ENCODE measurements around the gene SETD7.

Gene SETD7

DNA sequence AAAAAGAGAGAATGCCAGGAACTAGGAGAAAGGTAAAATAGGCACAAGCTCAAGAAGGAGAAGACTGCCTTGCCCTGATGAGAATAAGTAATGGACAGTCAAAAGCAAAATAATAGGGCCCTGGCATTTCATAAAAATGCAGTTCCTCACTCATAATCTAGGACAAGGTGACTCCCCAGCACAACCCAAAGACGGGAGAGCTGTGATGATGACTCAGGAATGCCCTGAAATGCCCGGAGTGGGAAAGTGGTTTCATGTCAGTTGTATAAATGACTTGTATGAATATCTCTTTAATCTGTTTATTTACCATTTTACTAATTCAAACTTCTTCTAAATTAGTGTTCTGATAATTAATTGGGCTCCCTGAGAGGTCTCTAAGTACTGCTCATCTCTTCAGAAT, 28.8 kb upstream of the SETD7 start:
- Mint-ChIP-seq H3K9me3 (peaks cover 7 to 9% of the 10 kb centered on the region in 2 donors), H3K4me3 (no peak overlapping the region), H3K27ac (no peak overlapping the region), H3K4me1 (no peaks in the 10 kb centered on the region), H3K27me3 (peaks cover 21% of the 10 kb centered on the region)
- no peak for ATAC-seq
- no peak for DNase-seq

DNA sequence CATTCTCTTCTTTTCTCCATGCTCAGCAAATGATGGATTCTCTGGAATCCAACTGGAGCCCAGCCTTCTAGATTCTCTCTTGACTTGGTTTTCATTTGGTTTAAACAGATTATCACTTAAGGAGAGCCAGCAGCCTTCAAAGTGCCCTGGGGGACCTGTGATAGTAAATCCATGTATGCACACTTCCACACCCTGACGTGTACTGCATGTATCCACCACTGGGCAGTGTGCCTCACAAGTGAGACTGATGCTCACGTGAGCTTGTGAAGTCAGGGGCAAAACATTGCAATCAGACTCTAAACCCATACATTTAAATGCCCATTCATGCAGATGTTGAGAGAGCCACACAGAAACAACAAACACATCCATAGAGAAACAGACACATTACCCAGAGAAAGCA, 28.0 kb upstream of the SETD7 start:
- H3K9me3 Mint-ChIP-seq, result peaks cover 4 to 6% of the 10 kb centered on the region in 2 donors
- no peak overlapping the region for H3K27ac Mint-ChIP-seq
- H3K27me3 Mint-ChIP-seq, result peaks cover 21% of the 10 kb centered on the region
- no peaks in the 10 kb centered on the region for H3K4me1 Mint-ChIP-seq
- no peak for ATAC-seq
- H3K4me3 Mint-ChIP-seq, result no peak overlapping the region
- no peak for DNase-seq

DNA sequence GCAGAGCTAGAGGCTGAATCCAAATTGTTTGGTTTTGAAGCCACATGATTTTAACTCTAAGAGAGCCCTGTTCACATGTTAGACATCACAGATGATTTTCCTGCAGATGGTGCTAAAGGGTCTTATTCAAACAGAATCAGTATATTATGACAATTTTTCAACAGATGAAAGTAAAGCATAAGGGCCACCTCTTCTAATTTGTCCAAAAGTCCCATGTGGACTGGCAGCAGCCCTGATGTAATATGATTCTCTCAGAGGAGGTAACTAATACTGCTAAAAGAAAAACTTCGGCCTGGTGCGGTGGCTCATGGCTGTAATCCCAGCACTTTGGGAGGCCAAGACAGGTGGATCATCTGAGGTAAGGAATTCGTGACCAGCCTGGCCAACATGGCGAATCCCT, 26.0 kb upstream of the SETD7 start:
- Mint-ChIP-seq H3K27ac (no peak overlapping the region), H3K9me3 (no peaks in the 10 kb centered on the region), H3K27me3 (peaks cover 21% of the 10 kb centered on the region), H3K4me1 (no peaks in the 10 kb centered on the region), H3K4me3 (no peak overlapping the region)
- ATAC-seq, result no peak
- no peak for DNase-seq

DNA sequence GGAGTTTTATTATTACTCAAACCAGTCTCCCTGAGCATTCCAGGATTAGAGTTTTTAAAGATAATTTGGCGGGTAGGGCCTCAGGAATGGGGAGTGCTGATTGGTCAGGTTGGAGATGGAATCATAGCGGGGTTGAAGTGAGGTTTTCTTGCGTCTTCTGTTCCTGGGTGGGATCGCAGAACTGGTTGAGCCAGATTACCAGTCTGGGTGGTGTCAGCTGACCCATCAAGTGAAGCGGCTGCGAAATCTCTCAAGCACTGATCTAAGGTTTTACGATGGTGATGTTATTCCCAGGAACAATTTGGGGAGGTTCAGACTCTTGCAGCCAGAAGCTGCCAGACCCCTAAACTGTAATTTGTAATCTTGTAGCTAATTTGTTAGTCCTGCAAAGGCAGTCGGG, 25.1 kb upstream of the SETD7 start:
- Mint-ChIP-seq H3K4me3 (no peak overlapping the region), H3K9me3 (no peaks in the 10 kb centered on the region), H3K27ac (no peak overlapping the region), H3K27me3 (peaks cover 14% of the 10 kb centered on the region), H3K4me1 (no peaks in the 10 kb centered on the region)
- DNase-seq (no peak), ATAC-seq (no peak)

DNA sequence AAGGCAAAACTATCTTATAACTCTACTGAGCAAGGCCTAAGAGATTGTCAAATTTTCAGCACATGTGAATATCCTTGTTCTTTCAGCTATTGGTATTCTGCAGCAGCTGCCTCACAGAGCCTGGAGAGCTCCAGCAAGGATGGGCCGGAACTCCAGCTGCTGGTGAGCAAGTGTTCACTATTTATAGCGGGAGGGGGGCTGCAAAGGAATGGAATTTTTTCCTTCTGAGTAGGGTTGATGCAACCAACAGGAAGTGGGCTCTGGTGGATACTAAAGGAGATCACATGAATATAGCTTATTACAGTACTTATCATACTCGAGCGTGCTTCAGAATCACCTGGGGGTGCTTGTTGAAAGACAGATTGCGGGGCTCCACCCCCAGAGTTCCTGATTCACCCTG, 20.2 kb upstream of the SETD7 start:
- no peak for DNase-seq
- no peak overlapping the region for H3K27ac Mint-ChIP-seq
- no peak for ATAC-seq
- H3K4me1 Mint-ChIP-seq, result no peaks in the 10 kb centered on the region
- H3K27me3 Mint-ChIP-seq, result no peaks in the 10 kb centered on the region
- no peak overlapping the region for H3K4me3 Mint-ChIP-seq
- no peaks in the 10 kb centered on the region for H3K9me3 Mint-ChIP-seq

DNA sequence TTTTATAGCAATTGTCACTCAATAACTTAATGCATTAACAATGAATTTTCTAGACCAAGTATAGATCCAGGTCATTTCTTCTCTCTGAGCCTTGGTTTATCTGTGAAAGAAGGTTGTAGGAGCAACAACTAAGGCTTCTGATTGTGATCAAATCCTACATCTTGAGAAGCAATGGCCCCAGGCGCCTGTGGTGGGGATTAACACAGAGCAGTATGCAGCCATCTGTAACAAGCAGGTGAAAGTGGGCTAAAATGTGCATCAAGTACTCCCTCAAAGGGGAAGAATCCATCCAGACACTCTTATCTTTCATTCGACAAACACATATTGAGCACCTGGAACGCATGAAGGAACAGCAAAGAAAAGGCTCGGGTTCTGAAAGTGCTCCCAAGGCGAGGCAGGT, 19.1 kb upstream of the SETD7 start:
- Mint-ChIP-seq H3K9me3 (no peaks in the 10 kb centered on the region), H3K27ac (no peak overlapping the region), H3K4me1 (no peaks in the 10 kb centered on the region), H3K4me3 (no peak overlapping the region), H3K27me3 (no peaks in the 10 kb centered on the region)
- DNase-seq (no peak), ATAC-seq (no peak)

DNA sequence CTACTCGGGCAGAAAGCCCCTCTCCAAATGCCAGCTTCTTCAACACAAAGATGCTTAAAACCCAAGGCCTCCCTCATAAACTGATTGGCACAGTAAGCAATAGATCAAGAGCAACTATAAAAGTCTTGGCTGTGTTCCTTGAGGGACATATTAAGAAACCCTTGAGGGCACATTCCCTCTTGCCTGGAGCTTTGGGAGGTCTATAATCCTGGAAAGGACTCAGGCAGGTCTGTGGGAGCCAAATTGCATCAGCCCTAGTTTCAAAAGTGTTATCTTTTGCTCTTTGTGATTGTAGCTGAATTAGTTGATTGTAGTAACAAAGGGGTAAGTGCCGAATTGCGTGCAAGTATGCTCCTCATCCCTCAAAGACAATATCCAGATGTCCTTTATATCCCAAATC, 18.6 kb upstream of the SETD7 start:
- Mint-ChIP-seq H3K27me3 (no peaks in the 10 kb centered on the region), H3K9me3 (no peaks in the 10 kb centered on the region), H3K4me3 (no peak overlapping the region), H3K27ac (no peak overlapping the region), H3K4me1 (no peaks in the 10 kb centered on the region)
- DNase-seq (no peak), ATAC-seq (no peak)

DNA sequence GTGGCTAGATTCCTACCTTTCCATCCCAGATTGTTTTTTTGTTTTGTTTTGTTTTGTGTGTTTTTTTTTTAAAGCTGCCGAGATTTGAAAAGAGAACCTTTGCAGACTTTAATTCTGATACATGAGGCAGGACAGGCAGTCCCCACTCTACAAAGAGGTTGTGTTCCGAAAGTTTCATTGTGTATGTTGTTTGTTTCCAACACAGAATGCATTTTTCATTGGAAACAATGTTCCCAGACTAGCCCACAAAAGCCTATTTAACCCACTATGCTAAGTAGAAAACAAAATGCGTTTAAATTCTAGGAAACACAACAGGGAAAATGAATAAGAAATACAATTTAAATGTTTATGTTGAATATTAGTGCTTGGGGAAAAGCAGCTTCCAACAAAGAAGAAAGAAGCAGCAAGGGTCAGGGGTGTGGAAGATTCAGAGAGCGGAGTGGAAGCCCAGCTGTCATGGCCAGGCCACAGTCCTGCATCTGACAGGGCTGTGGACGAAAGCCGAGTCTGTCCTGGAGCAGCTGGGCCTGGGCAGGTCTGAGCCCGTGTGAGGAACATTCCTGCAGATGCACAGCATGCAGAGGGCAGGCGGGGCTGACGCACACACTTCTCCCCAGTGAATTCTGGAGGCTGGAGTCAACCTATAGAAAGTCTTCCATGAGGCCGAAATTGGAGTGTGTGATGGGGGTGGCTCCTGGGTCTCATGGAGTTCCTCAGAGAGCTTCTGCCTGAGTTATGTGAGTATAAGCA, 12.4 kb upstream of the SETD7 start:
- no peak overlapping the region for H3K4me3 Mint-ChIP-seq
- H3K27ac Mint-ChIP-seq, result no peak overlapping the region
- no peak for ATAC-seq

DNA sequence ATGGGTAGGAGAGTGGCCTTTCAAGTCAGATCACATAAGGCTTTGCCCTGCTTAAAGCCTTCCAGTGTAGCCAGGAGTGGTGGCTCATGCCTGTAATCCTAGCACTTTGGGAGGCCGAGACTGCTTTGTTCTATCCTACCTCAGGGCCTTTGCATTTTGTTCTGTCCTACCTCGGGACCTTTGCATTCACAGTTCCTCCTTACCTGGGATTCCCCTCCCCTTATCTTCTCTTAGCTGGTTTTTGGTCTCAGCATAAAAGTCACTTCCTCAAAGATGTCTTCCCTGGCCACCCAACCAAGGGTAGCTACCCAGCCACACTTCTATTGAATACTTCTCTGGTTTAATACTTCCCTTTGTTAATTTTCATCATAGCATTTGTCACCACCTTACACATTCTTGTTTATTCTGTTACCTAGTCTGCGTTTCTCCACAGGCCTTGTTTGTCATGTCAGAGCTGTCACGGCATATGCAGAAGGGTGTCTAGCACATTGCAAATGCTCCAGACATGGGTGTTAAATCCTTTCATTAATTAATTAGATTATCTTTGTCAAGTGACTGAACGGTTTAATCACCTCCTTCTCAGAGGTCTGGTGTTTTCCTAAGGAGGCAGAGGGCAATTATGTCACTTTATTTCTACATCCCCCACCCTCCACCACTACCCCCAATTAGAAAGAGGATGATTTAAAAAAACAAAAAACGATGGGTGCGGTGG, 11.3 kb upstream of the SETD7 start:
- peaks cover under 1% of the 10 kb centered on the region for H3K4me1 Mint-ChIP-seq
- H3K27me3 Mint-ChIP-seq, result peaks cover 7% of the 10 kb centered on the region
- ATAC-seq, result no peak
- H3K4me3 Mint-ChIP-seq, result no peak overlapping the region
- no peaks in the 10 kb centered on the region for H3K9me3 Mint-ChIP-seq
- no peak for DNase-seq
- no peak overlapping the region for H3K27ac Mint-ChIP-seq

More for the DNA sequence above, 12.4 kb upstream of the SETD7 start:
- H3K4me1 Mint-ChIP-seq, result no peaks in the 10 kb centered on the region
- no peaks in the 10 kb centered on the region for H3K9me3 Mint-ChIP-seq
- peaks cover 7% of the 10 kb centered on the region for H3K27me3 Mint-ChIP-seq
- DNase-seq, result no peak

DNA sequence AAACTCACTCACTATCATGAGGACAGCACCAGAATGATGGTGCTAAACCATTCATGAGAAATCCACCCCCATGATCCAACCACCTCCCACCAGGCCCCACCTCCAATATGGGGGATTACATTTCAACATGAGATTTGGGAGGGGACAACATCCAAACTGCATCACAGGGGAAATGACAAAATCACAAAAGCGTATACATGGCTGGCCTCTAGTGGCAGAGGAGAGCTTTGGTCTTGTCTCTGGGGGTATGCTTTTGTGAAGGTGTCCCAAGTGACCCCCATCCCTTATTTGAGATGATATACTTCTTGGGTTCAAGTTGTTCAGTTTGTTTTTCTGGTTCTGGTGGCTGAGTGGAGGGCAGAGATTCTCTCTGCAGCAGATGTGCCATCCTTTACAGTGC, 8.5 kb upstream of the SETD7 start:
- no peak overlapping the region for H3K27ac Mint-ChIP-seq
- peaks cover 23% of the 10 kb centered on the region for H3K4me1 Mint-ChIP-seq
- no peak overlapping the region for H3K4me3 Mint-ChIP-seq
- ATAC-seq, result no peak
- DNase-seq, result no peak
- peaks cover 7% of the 10 kb centered on the region for H3K27me3 Mint-ChIP-seq
- no peaks in the 10 kb centered on the region for H3K9me3 Mint-ChIP-seq

DNA sequence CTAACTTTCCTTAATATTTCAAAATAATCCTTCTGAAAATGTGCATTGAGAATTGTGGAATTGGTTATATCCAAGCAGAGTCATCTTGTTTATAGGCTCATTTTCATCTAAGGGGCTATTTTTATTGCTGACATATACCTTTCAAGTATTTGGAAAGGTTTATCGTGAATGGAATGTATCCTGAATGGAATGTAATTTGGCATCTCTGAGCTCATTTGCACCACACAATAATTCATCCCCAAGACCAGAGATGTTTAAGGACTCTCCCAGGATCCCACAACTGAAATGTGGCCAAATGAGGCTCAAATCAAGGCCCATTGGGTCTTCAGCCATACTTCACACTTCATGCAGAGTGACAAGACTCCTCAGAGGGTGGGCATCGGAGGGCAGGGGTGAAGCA, 7.5 kb upstream of the SETD7 start:
- Mint-ChIP-seq H3K4me3 (no peak overlapping the region), H3K27me3 (peaks cover 4% of the 10 kb centered on the region), H3K27ac (no peak overlapping the region)

DNA sequence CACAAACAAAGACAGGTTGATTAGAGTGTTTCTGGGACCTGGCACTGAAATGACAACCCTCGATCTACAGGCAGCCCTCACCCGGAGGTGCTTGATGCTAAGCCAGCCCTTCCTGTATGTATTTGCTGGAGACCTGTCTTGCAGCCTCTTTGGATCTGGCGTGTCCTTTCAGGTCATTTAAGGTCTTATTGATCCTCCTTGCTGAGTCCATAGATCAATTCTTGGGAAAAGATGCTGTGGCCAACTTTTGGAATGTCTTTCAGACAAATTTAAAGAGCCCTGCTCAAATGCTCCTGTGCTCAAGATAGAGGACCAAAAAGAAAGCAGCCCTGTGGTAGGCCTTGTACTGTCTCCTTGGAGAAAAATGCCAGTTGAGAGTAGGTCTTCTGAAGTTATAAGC, 6.8 kb upstream of the SETD7 start:
- DNase-seq, result no peak
- no peak overlapping the region for H3K27ac Mint-ChIP-seq
- H3K9me3 Mint-ChIP-seq, result no peaks in the 10 kb centered on the region
- ATAC-seq, result no peak
- H3K4me1 Mint-ChIP-seq, result peaks cover 40% of the 10 kb centered on the region
- H3K27me3 Mint-ChIP-seq, result no peaks in the 10 kb centered on the region
- no peak overlapping the region for H3K4me3 Mint-ChIP-seq

More for the DNA sequence above, 7.5 kb upstream of the SETD7 start:
- H3K9me3 Mint-ChIP-seq, result no peaks in the 10 kb centered on the region
- DNase-seq, result no peak
- ATAC-seq, result no peak
- peaks cover 33% of the 10 kb centered on the region for H3K4me1 Mint-ChIP-seq

DNA sequence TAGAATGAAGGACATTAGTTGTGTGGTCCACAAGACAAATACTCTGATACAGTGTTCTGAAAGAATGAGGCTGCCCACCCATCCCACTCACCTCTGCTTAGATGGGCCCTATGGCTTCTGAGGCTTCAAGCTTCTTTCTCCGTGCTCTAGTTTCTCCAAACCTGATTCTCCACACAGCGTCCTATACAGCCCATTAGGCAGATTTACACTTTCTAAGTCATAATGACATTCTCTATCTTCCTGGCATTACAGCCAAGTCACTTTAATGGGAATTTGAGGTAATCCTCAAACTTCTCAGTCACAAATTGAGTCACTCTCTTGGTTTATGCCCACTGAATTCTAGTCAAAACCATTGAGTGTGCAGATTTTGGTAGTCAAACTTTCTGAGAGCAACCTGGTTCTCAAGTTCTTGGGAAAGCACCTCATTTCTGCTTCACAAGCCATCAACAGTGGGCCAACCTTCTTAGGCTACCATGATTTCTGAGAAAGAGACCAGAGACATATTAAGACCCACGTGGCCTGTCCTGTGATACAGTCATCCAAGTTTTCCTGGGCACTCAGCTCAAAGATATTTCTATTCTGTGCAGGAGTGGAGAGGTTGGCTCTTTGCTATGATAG, 6.2 kb upstream of the SETD7 start:
- Mint-ChIP-seq H3K4me3 (no peak overlapping the region), H3K4me1 (peaks cover 46% of the 10 kb centered on the region), H3K27me3 (no peaks in the 10 kb centered on the region), H3K27ac (no peak overlapping the region), H3K9me3 (no peaks in the 10 kb centered on the region)
- ATAC-seq, result no peak
- DNase-seq, result no peak

DNA sequence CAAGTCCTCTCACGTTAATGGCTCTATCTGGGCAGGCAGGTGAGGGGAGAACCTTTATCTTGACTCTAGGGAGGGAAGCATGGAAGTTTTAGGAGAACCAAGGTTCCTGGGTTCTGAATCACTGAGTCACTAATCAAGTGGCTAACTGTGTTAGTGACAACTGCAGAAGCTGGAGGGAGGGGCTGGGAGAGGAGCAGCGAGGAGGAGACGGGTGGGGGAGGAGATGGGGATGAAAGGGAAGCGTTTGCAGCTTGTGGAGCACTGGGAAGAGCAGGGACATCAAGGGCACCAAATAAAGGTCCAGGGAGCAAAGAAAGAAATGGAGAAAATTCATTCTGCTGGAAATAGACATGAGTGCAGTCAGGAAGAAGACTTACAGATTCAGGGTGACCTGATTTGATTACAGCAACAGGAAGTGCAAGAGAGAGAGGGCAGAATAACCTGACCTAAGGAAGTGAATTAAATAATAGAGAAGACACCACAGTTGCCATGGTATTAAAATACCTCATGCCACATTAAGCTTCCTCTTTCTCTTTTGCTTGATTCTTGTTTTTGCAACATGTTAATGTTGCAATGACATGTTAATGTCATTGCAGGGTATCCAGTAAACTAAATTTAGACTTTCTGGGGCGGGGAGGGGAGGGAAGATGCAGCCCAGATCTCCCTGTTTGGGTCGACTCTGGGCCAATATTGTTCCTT, 4.5 kb upstream of the SETD7 start:
- H3K27ac Mint-ChIP-seq, result peak overlapping the region; percentile 38 to 89
- no peaks in the 10 kb centered on the region for H3K27me3 Mint-ChIP-seq
- ATAC-seq (peak; percentile 44), DNase-seq (no peak)
- peak overlapping the region; percentile 10 to 24 for H3K4me3 Mint-ChIP-seq
- H3K4me1 Mint-ChIP-seq, result peaks cover 50% of the 10 kb centered on the region
- H3K9me3 Mint-ChIP-seq, result no peaks in the 10 kb centered on the region

DNA sequence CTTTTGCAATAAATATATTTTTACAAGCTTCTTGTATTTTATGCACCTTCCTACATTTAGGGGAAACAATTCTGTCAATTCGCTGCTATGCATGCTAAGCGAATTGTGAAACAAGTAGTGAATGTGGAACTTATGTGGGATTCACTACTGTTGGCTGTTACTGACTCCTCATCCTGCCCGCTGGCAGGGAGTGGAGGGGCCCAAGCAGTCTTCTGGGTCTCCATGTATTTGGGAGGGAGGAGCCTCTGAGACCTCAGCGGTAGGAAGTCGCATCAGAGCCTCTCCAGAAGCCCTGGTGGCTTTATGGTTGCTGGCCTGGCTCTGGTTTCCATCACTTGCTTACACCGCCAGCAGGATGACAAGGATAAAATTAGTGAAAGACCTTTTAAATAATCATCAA, 3.7 kb upstream of the SETD7 start:
- Mint-ChIP-seq H3K4me1 (peaks cover 55% of the 10 kb centered on the region), H3K9me3 (no peaks in the 10 kb centered on the region), H3K4me3 (peak overlapping the region in 1 of 2 donors; percentile 27), H3K27ac (peak overlapping the region in 1 of 2 donors; percentile 38), H3K27me3 (no peaks in the 10 kb centered on the region)
- DNase-seq (no peak), ATAC-seq (no peak)

DNA sequence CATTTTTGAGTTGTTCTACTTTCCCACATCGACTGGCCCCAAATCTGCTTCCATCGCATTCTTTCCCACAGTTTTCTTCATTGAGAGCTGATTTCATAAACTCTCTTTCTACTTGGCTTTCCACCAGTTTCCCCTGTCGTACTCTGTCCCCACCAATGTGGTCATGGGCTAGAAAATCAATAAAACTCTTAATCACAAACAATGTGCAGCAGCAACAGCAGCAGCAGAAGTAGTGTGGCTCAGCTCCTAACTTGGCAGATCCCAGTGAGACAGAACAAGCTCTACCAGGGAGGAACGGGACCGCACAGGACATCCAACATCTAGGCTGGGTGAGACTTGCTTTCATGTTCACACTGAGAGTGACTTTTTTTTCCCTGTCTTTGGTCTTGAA, 3.1 kb upstream of the SETD7 start:
- Mint-ChIP-seq H3K27me3 (no peaks in the 10 kb centered on the region), H3K4me3 (no peak overlapping the region), H3K27ac (no peak overlapping the region), H3K4me1 (peaks cover 61% of the 10 kb centered on the region), H3K9me3 (no peaks in the 10 kb centered on the region)
- ATAC-seq (no peak), DNase-seq (no peak)
